Osteoblast (primary cell): Measurements from ENCODE around the gene SPRTN. TPM values are rescaled to one million over a fixed set of nuclear protein-coding genes. Genes with fewer than 3 reads are reported as not detected.

Experiments used
- DNase-seq: peaks from one replicate; pipeline ENCODE4 v3.0.0; 2011; ENCODE audit warnings: low spot score, mixed read lengths; ENCODE audit not compliant: insufficient read length; ENCODE audit errors: missing footprints
- H2AFZ ChIP-seq: 2 replicates; pipeline ENCODE4 v1.6.0; 2011; ENCODE audit warnings: mild to moderate bottlenecking, low read length
- H3K27ac ChIP-seq: 2 replicates; pipeline ENCODE4 v1.5.1; 2011; ENCODE audit warnings: mild to moderate bottlenecking, low read depth, low read length, moderate library complexity
- H3K27me3 ChIP-seq: 2 replicates; pipeline ENCODE4 v1.6.0; 2012; ENCODE audit warnings: mild to moderate bottlenecking, control low read depth, inconsistent platforms, low read length, moderate library complexity; ENCODE audit not compliant: insufficient read depth
- H3K36me3 ChIP-seq: 2 replicates; pipeline ENCODE4 v1.5.1; 2011; ENCODE audit warnings: mild to moderate bottlenecking, low read length, control low read depth, moderate library complexity; ENCODE audit not compliant: insufficient read depth
- H3K4me1 ChIP-seq: 2 replicates; pipeline ENCODE4 v1.5.1; 2011; ENCODE audit warnings: mild to moderate bottlenecking, low read length, control low read depth, moderate library complexity; ENCODE audit not compliant: insufficient read depth
- H3K4me2 ChIP-seq: 2 replicates; pipeline ENCODE4 v1.6.0; 2011; ENCODE audit warnings: mild to moderate bottlenecking, low read length; ENCODE audit not compliant: insufficient read depth
- H3K4me3 ChIP-seq: fragments of 200-600 bp; sonication (generic); 3 replicates; pipeline ENCODE4 v1.5.1; 2012; ENCODE audit warnings: mild to moderate bottlenecking, low read length, inconsistent platforms; ENCODE audit not compliant: insufficient read depth
- H3K79me2 ChIP-seq: 2 replicates; pipeline ENCODE4 v1.6.0; 2012; ENCODE audit warnings: mild to moderate bottlenecking, low read length, control low read depth, inconsistent platforms; ENCODE audit not compliant: insufficient read depth
- H3K9me3 ChIP-seq: 2 replicates; pipeline ENCODE4 v1.5.1; 2011; ENCODE audit warnings: low read depth, low read length, control low read depth
- H4K20me1 ChIP-seq: 2 replicates; pipeline ENCODE4 v1.6.0; 2012; ENCODE audit warnings: mild to moderate bottlenecking, low read length, control low read depth; ENCODE audit not compliant: insufficient read depth
- CTCF ChIP-seq: IDR thresholded peaks from 2 replicates; pipeline ENCODE4 v1.5.1; 2011; ENCODE audit warnings: mild to moderate bottlenecking, low read depth, low read length, moderate library complexity; ENCODE audit errors: extremely low read depth
- total RNA-seq: library from RNA; depleted of rRNA; stranded (reverse); fragments of >200 nt; gene quantifications from 2 replicates; pipeline ENCODE4 v1.2.3, GENCODE V29; 2012

The SPRTN gene
- total RNA-seq, 1 donor, result 17.0 TPM

GRCh38 chr1:231351816-231352215 is 13.7 kb downstream of the SPRTN start:
- Histone ChIP-seq H3K27ac (no peak overlapping the region), H3K36me3 (peaks cover 47% of the 10 kb centered on the region), H4K20me1 (peaks cover 2% of the 10 kb centered on the region), H3K79me2 (peaks cover 3% of the 10 kb centered on the region), H3K27me3 (no peaks in the 10 kb centered on the region), H3K4me2 (no peak overlapping the region), H3K4me3 (no peak overlapping the region), H3K9me3 (no peaks in the 10 kb centered on the region), H2AFZ (no peak overlapping the region), H3K4me1 (peaks cover 6% of the 10 kb centered on the region)
- DNase-seq, result no peak
- no peak for TF ChIP-seq CTCF

GRCh38 chr1:231353086-231353485 is 15.0 kb downstream of the SPRTN start:
- H2AFZ ChIP-seq, result no peak overlapping the region
- H3K36me3 ChIP-seq, result peaks cover 41% of the 10 kb centered on the region
- no peaks in the 10 kb centered on the region for H3K27me3 ChIP-seq
- H4K20me1 ChIP-seq, result no peaks in the 10 kb centered on the region
- no peak for TF ChIP-seq CTCF
- no peak overlapping the region for H3K4me3 ChIP-seq
- no peak for DNase-seq
- no peak overlapping the region for H3K4me2 ChIP-seq
- H3K79me2 ChIP-seq, result peaks cover under 1% of the 10 kb centered on the region
- H3K4me1 ChIP-seq, result peaks cover 8% of the 10 kb centered on the region
- no peak overlapping the region for H3K27ac ChIP-seq
- no peaks in the 10 kb centered on the region for H3K9me3 ChIP-seq

GRCh38 chr1:231354330-231355020 is 16.4 kb downstream of the SPRTN start:
- no peak for DNase-seq
- Histone ChIP-seq H3K27ac (no peak overlapping the region), H3K4me2 (no peak overlapping the region), H3K36me3 (peaks cover 29% of the 10 kb centered on the region), H3K9me3 (no peaks in the 10 kb centered on the region), H3K79me2 (no peaks in the 10 kb centered on the region), H4K20me1 (no peaks in the 10 kb centered on the region), H3K4me3 (no peak overlapping the region), H3K4me1 (peaks cover 15% of the 10 kb centered on the region), H3K27me3 (no peaks in the 10 kb centered on the region), H2AFZ (no peak overlapping the region)
- no peak for TF ChIP-seq CTCF

GRCh38 chr1:231355171-231355570 is 17.1 kb downstream of the SPRTN start:
- no peak for TF ChIP-seq CTCF
- no peak overlapping the region for H2AFZ ChIP-seq
- H4K20me1 ChIP-seq, result no peaks in the 10 kb centered on the region
- no peak overlapping the region for H3K27ac ChIP-seq
- no peak overlapping the region for H3K4me3 ChIP-seq
- H3K9me3 ChIP-seq, result no peaks in the 10 kb centered on the region
- peaks cover 17% of the 10 kb centered on the region for H3K4me1 ChIP-seq
- no peaks in the 10 kb centered on the region for H3K27me3 ChIP-seq
- no peaks in the 10 kb centered on the region for H3K79me2 ChIP-seq
- no peak for DNase-seq
- peaks cover 24% of the 10 kb centered on the region for H3K36me3 ChIP-seq
- H3K4me2 ChIP-seq, result no peak overlapping the region
